ENCODE measurements around the gene HIVEP1. TPM values are rescaled to one million over a fixed set of nuclear protein-coding genes. Genes with fewer than 3 reads are reported as not detected.

The HIVEP1 gene
- total RNA-seq, 1 experiment from 2014 or later: 24.3 TPM

DNA sequence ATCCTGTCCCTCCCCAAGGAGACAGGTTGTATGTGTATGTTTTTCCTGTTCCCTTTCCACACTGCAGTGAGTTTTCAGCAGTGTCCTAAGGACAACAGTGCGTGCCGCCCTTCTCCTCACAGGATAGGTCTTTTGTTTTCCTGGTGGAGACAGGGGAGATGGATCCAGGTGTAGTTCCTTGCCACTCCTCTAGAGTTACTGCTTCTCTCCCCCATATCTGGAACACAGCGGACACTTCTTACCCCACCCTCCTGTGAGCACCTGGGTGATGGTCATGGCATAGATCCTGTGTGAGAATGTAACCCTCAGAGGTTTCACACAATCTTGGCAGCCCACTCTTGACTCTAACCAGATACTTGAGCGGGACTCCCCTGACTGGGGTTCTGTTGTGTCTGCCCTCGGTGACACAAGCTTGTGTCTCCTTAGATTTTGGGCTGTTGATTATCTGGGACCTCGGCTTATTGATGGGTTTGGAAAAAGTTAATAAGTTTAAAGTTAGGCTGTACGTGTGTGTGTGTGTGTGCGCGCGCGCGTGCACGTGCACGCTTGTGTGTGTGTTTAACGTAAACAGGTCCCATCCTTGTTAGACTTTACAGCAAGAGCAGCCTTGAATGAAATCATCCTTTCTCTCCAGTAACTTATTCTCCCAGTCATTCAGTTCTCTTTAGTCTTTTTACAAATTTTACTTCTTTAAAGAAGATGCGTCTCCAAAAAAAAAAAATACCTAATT is 146.7 kb downstream of the HIVEP1 start:
- ChIA-PET CTCF (no interaction called here), POLR2A (no interaction called here)
- H3K27ac Mint-ChIP-seq: peak overlapping the region; percentile 77
- H3K4me3 Mint-ChIP-seq: no peak overlapping the region
- ATAC-seq (peak; percentile 65; the same call in 1 of the 2 replicates), DNase-seq (ENCODE audit: low spot score) (no peak)
- H3K4me1 Mint-ChIP-seq: no peaks in the 10 kb centered on the region
- TF ChIP-seq FOXJ3 (CRISPR knock-in tag; IDR thresholded peaks at IDR 0.05; ENCODE audit: borderline replicate concordance) (no peak), CTCF (IDR thresholded peaks at IDR 0.05) (peak; percentile 28; the same call in 1 of the 2 replicates)
- H3K27me3 Mint-ChIP-seq (ENCODE audit: low read depth): no peaks in the 10 kb centered on the region
- H3K36me3 Mint-ChIP-seq: peaks cover 24% of the 10 kb centered on the region
- H3K9me3 Mint-ChIP-seq: no peaks in the 10 kb centered on the region

DNA sequence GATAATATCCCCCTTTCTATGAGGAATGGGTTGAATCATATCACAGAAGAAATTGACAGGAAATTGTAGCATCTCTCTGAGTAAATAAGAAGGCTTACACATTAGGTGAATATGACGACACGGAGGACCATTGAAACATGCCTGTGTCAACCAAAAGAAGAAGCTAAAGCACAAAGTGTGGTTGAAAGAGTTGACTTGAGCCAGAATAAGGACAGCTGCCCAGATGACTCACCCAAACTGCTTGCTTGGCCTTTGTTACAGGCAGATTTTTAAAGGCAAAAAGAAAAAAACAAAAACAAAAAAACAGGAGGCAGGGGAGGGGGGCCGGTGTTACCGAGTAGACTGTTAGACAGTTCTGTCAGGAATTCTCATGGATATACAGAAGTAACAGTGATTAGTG is 148.2 kb downstream of the HIVEP1 start:
- Mint-ChIP-seq H3K27ac (peak overlapping the region; percentile 81; the same call in 1 of the 2 replicates), H3K4me3 (no peak overlapping the region), H3K4me1 (no peaks in the 10 kb centered on the region), H3K27me3 (ENCODE audit: low read depth) (no peaks in the 10 kb centered on the region), H3K36me3 (peaks cover 33% of the 10 kb centered on the region), H3K9me3 (no peaks in the 10 kb centered on the region)
- DNase-seq (ENCODE audit: low spot score) (no peak), ATAC-seq (no peak)
- CTCF ChIA-PET: no interaction called here
- TF ChIP-seq ZBTB21 (CRISPR knock-in tag; IDR thresholded peaks at IDR 0.05; ENCODE audit: borderline replicate concordance) (no peak), ZBTB43 (CRISPR knock-in tag; IDR thresholded peaks at IDR 0.05) (no peak), E2F4 (CRISPR knock-in tag; IDR thresholded peaks at IDR 0.05; ENCODE audit: borderline replicate concordance, low read depth) (no peak)
- TF ChIP-seq, protein P1, sequence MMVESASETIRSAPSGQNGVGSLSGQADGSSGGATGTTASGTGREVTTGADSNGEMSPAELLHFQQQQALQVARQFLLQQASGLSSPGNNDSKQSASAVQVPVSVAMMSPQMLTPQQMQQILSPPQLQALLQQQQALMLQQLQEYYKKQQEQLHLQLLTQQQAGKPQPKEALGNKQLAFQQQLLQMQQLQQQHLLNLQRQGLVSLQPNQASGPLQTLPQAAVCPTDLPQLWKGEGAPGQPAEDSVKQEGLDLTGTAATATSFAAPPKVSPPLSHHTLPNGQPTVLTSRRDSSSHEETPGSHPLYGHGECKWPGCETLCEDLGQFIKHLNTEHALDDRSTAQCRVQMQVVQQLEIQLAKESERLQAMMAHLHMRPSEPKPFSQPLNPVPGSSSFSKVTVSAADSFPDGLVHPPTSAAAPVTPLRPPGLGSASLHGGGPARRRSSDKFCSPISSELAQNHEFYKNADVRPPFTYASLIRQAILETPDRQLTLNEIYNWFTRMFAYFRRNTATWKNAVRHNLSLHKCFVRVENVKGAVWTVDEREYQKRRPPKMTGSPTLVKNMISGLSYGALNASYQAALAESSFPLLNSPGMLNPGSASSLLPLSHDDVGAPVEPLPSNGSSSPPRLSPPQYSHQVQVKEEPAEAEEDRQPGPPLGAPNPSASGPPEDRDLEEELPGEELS (CRISPR knock-in tag; IDR thresholded peaks at IDR 0.05): no peak
- POLR2A ChIA-PET: no interaction called here

GRCh38 chr6:12162213-12162612 is 150.1 kb downstream of the HIVEP1 start:
- Mint-ChIP-seq H3K4me3 (no peak overlapping the region), H3K36me3 (peaks cover 33% of the 10 kb centered on the region), H3K4me1 (no peaks in the 10 kb centered on the region), H3K27me3 (ENCODE audit: low read depth) (no peaks in the 10 kb centered on the region), H3K27ac (no peak overlapping the region), H3K9me3 (no peaks in the 10 kb centered on the region)
- ChIA-PET POLR2A (no interaction called here), CTCF (no interaction called here)
- DNase-seq (ENCODE audit: low spot score): no peak
- ATAC-seq: no peak
- TF ChIP-seq, protein P2, sequence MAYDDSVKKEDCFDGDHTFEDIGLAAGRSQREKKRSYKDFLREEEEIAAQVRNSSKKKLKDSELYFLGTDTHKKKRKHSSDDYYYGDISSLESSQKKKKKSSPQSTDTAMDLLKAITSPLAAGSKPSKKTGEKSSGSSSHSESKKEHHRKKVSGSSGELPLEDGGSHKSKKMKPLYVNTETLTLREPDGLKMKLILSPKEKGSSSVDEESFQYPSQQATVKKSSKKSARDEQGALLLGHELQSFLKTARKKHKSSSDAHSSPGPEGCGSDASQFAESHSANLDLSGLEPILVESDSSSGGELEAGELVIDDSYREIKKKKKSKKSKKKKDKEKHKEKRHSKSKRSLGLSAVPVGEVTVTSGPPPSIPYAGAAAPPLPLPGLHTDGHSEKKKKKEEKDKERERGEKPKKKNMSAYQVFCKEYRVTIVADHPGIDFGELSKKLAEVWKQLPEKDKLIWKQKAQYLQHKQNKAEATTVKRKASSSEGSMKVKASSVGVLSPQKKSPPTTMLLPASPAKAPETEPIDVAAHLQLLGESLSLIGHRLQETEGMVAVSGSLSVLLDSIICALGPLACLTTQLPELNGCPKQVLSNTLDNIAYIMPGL (CRISPR knock-in tag; IDR thresholded peaks at IDR 0.05): no peak
- TF ChIP-seq IRF2 (CRISPR knock-in tag; IDR thresholded peaks at IDR 0.05; ENCODE audit: borderline replicate concordance, low read depth) (no peak), CBFB (CRISPR knock-in tag; IDR thresholded peaks at IDR 0.05; ENCODE audit: low read depth) (no peak), OVOL2 (CRISPR knock-in tag; IDR thresholded peaks at IDR 0.05; ENCODE audit: borderline replicate concordance) (no peak), SP1 (CRISPR knock-in tag; conservative IDR thresholded peaks at IDR 0.05) (no peak), JAZF1 (CRISPR knock-in tag; IDR thresholded peaks at IDR 0.05) (no peak), FOXJ3 (CRISPR knock-in tag; IDR thresholded peaks at IDR 0.05; ENCODE audit: borderline replicate concordance) (no peak), PRRX2 (CRISPR knock-in tag; IDR thresholded peaks at IDR 0.05) (no peak), CREB1 (CRISPR knock-in tag; IDR thresholded peaks at IDR 0.05) (no peak)
- TF ChIP-seq, protein P3, sequence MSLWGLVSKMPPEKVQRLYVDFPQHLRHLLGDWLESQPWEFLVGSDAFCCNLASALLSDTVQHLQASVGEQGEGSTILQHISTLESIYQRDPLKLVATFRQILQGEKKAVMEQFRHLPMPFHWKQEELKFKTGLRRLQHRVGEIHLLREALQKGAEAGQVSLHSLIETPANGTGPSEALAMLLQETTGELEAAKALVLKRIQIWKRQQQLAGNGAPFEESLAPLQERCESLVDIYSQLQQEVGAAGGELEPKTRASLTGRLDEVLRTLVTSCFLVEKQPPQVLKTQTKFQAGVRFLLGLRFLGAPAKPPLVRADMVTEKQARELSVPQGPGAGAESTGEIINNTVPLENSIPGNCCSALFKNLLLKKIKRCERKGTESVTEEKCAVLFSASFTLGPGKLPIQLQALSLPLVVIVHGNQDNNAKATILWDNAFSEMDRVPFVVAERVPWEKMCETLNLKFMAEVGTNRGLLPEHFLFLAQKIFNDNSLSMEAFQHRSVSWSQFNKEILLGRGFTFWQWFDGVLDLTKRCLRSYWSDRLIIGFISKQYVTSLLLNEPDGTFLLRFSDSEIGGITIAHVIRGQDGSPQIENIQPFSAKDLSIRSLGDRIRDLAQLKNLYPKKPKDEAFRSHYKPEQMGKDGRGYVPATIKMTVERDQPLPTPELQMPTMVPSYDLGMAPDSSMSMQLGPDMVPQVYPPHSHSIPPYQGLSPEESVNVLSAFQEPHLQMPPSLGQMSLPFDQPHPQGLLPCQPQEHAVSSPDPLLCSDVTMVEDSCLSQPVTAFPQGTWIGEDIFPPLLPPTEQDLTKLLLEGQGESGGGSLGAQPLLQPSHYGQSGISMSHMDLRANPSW (CRISPR knock-in tag; conservative IDR thresholded peaks at IDR 0.05; ENCODE audit: low read depth): no peak
- TF ChIP-seq, protein P4, sequence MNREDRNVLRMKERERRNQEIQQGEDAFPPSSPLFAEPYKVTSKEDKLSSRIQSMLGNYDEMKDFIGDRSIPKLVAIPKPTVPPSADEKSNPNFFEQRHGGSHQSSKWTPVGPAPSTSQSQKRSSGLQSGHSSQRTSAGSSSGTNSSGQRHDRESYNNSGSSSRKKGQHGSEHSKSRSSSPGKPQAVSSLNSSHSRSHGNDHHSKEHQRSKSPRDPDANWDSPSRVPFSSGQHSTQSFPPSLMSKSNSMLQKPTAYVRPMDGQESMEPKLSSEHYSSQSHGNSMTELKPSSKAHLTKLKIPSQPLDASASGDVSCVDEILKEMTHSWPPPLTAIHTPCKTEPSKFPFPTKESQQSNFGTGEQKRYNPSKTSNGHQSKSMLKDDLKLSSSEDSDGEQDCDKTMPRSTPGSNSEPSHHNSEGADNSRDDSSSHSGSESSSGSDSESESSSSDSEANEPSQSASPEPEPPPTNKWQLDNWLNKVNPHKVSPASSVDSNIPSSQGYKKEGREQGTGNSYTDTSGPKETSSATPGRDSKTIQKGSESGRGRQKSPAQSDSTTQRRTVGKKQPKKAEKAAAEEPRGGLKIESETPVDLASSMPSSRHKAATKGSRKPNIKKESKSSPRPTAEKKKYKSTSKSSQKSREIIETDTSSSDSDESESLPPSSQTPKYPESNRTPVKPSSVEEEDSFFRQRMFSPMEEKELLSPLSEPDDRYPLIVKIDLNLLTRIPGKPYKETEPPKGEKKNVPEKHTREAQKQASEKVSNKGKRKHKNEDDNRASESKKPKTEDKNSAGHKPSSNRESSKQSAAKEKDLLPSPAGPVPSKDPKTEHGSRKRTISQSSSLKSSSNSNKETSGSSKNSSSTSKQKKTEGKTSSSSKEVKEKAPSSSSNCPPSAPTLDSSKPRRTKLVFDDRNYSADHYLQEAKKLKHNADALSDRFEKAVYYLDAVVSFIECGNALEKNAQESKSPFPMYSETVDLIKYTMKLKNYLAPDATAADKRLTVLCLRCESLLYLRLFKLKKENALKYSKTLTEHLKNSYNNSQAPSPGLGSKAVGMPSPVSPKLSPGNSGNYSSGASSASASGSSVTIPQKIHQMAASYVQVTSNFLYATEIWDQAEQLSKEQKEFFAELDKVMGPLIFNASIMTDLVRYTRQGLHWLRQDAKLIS (CRISPR knock-in tag; IDR thresholded peaks at IDR 0.05; ENCODE audit: borderline replicate concordance): no peak

Measured in WTC11 (cell line).